ENCODE measurements around the gene AKAP12.

AKAP12 gene

DNA sequence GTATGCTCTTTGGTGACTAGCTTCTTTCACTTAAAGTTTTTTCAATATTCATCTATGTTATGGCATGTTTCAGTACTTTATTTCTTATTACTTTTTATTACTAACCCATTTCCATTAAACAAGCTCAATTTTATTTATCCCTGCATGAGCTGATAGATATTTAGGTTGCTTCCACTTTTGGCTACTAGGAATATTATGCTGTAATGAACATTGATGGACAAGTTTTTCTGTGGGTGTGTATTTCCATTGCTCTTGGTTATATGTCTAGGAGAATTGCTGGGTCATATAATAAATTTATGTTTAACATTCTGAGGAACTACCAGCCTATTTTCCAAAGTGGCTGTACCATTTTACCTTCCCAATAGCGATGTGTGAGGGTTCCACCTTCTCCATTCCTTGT, 81.7 kb downstream of the AKAP12 start:
- H3K4me3 ChIP-seq (ENCODE audit: low read depth, low read length), result no peak overlapping the region
- TF ChIP-seq, protein P1, sequence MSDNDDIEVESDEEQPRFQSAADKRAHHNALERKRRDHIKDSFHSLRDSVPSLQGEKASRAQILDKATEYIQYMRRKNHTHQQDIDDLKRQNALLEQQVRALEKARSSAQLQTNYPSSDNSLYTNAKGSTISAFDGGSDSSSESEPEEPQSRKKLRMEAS (IDR thresholded peaks at IDR 0.05; ENCODE audit: low read depth, low read length), result no peak
- TF ChIP-seq POLR2A (IDR thresholded peaks at IDR 0.05; ENCODE audit: extremely low read depth, insufficient read length) (no peak), MYC (IDR thresholded peaks at IDR 0.05; ENCODE audit: low read depth, low read length) (no peak)
- TF ChIP-seq, protein P2, sequence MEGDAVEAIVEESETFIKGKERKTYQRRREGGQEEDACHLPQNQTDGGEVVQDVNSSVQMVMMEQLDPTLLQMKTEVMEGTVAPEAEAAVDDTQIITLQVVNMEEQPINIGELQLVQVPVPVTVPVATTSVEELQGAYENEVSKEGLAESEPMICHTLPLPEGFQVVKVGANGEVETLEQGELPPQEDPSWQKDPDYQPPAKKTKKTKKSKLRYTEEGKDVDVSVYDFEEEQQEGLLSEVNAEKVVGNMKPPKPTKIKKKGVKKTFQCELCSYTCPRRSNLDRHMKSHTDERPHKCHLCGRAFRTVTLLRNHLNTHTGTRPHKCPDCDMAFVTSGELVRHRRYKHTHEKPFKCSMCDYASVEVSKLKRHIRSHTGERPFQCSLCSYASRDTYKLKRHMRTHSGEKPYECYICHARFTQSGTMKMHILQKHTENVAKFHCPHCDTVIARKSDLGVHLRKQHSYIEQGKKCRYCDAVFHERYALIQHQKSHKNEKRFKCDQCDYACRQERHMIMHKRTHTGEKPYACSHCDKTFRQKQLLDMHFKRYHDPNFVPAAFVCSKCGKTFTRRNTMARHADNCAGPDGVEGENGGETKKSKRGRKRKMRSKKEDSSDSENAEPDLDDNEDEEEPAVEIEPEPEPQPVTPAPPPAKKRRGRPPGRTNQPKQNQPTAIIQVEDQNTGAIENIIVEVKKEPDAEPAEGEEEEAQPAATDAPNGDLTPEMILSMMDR (IDR thresholded peaks at IDR 0.05; ENCODE audit: low read depth, low read length), result no peak
- no peak for DNase-seq (ENCODE audit: low read depth)

DNA sequence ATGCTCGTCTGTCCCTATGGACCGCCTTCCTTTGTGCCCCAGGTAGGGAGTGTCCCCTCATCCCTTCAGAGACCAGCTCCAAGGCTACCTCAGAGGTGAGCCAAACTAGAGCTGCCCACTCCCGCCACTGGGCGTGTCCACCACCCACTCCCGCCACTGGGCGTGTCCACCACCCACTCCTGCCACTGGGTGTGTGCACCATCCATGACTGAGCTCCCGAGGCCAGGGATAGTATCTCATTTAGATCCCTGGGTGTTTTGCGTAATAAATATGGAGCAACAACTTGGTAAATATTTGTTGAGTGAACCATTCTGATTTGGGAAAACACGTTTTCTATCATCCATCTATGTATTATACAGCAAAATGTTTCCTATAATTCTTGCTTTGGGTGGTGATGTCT, 82.8 kb downstream of the AKAP12 start:
- no peak overlapping the region for H3K4me3 ChIP-seq (ENCODE audit: low read depth, low read length)
- no peak for DNase-seq (ENCODE audit: low read depth)
- TF ChIP-seq, protein P1 (IDR thresholded peaks at IDR 0.05; ENCODE audit: low read depth, low read length), result no peak
- TF ChIP-seq MYC (IDR thresholded peaks at IDR 0.05; ENCODE audit: low read depth, low read length), result no peak
- TF ChIP-seq POLR2A (IDR thresholded peaks at IDR 0.05; ENCODE audit: extremely low read depth, insufficient read length), result no peak
- TF ChIP-seq, protein P2 (IDR thresholded peaks at IDR 0.05; ENCODE audit: low read depth, low read length), result no peak

DNA sequence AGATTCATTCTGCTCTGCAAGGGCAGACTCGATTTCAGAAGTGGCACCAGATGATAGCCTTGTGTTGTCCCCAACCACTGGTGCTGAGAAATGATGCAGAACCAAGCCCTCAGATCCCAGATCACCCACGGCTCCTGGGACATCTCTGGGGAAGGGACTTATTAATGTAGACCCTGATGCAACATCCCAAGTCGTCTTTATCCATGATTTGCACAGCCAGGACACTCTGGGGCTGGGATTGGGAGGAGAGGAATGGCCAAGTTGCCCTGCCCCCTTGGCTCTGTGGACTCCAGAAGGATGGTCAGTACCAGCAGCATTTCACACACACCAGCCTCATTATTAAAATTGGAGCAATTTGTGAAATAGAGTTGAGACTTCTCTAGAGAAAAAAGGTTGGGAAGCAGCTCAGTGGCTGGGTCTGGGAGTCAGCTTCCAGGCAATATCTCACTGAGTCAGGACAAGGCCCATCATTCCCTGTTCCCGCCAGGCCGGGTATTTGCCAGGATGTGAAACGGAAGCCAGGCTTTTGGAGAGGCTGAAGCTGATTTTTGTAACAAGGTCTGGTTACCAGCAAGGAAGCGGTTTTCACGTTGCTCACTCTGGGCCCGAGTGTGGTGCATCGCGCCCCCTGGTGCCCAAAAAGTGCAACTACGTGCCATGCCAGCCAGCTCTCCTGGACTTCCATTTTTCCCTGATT, 84.2 kb downstream of the AKAP12 start:
- H3K4me3 ChIP-seq (ENCODE audit: low read depth, low read length), result no peak overlapping the region
- peak; percentile 74 for DNase-seq (ENCODE audit: low read depth)

DNA sequence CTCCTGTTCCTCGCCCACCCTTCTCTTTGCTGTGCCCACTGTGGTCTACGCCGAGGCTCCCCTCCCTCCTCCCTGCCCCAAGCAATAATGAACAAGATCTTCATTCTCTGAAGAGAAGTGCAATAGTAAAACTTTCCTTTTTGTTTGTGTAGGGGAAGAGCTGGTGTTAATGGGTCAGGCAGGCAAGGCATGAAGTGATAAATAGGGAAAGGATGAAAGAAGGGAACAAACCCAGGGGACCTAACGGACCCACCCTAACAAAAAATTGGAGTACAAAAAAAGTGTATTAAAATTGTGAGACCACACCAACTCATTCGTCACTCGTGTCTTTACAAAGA, 84.7 kb downstream of the AKAP12 start:
- TF ChIP-seq, protein P2 (IDR thresholded peaks at IDR 0.05; ENCODE audit: low read depth, low read length), result no peak
- TF ChIP-seq, protein P1 (IDR thresholded peaks at IDR 0.05; ENCODE audit: low read depth, low read length), result no peak
- TF ChIP-seq MYC (IDR thresholded peaks at IDR 0.05; ENCODE audit: low read depth, low read length) (no peak), POLR2A (IDR thresholded peaks at IDR 0.05; ENCODE audit: extremely low read depth, insufficient read length) (no peak)
- DNase-seq (ENCODE audit: low read depth), result no peak
- H3K4me3 ChIP-seq (ENCODE audit: low read depth, low read length), result no peak overlapping the region

More for the DNA sequence above, 84.2 kb downstream of the AKAP12 start:
- TF ChIP-seq, protein P1 (IDR thresholded peaks at IDR 0.05; ENCODE audit: low read depth, low read length), result no peak
- TF ChIP-seq, protein P2 (IDR thresholded peaks at IDR 0.05; ENCODE audit: low read depth, low read length), result peak; percentile 95

DNA sequence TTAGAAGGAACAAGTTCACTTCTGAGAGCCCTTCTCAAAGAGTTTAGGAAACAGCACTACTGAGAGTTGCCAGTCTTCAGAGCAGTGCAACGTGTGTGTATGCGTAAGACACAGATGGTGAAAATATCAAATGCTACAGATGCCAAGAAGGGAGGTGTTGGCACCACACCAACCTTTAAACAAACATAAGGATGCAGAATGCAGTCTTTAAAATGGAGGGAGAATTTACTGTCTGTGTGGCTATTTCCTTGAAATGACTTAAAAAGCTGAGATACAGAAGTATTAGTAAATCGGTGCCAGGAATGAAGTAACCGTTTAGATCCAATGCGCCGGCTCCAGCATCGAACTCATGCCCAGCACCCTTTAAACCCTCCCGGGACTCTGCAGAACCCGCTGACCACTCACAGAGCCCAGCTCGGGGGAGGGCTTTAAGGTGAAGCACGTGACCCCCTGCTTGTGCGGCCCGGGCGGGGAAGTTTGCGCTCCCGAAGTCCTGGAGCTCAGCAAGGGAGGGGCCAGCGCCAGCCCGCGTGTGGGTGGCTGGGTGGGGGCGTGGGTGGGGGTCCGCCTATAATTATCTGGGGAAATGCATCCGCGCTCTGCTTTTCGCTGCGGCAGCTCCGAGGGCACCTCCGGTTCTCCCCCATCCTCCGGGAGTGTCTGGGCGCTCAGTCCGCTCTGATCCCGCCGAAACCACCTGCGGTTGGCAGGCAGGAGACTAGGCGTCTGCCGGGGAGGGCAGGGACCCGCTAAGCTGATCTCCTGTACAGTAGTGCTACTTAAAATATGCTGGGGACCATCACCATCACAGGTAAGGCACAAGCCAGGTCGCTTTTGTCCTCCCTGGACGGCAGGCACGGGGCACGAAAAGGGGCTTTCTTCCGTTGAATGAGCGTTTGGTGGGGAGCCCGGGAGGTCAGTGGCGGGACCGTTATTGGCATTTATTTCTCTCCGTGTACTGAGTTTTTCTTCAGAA, 85.6 kb downstream of the AKAP12 start:
- H3K4me3 ChIP-seq (ENCODE audit: low read depth, low read length), result no peak overlapping the region
- TF ChIP-seq POLR2A (IDR thresholded peaks at IDR 0.05; ENCODE audit: extremely low read depth, insufficient read length), result no peak
- TF ChIP-seq, protein P1 (IDR thresholded peaks at IDR 0.05; ENCODE audit: low read depth, low read length), result no peak
- TF ChIP-seq, protein P2 (IDR thresholded peaks at IDR 0.05; ENCODE audit: low read depth, low read length), result no peak
- DNase-seq (ENCODE audit: low read depth), result no peak
